Naive B cell (primary cell): Measurements from ENCODE around the gene PSMG2. TPM values are rescaled to one million over a fixed set of nuclear protein-coding genes. Genes with fewer than 3 reads are reported as not detected.
A peak's percentile ranks its signal among the peaks of the same experiment; 100 is the strongest.

Experiments
- ATAC-seq, 2 donors: fragments of 150-1000 bp; cut with Tn5 transposase; 2 replicates each; pipeline ENCODE4 v1.10.0; 2021; ENCODE audit warnings: low read depth in 2 of 2, mild to moderate bottlenecking in 2 of 2, moderate library complexity in 2 of 2
- DNase-seq: peaks from one replicate; pipeline ENCODE4 v3.0.0; 2022
- H3K27ac Mint-ChIP-seq, 6 donors: one replicate each; pipeline ENCODE4 v1.8.0; 2020 to 2022; ENCODE audit warnings: mild to moderate bottlenecking in 6 of 6, mixed read lengths in 6 of 6, moderate library complexity in 5 of 6, inconsistent platforms in 2 of 6
- H3K27me3 Mint-ChIP-seq, 3 donors: one replicate each; pipeline ENCODE4 v1.8.0; 2021 to 2022; ENCODE audit warnings: mixed read lengths in 3 of 3, mild to moderate bottlenecking in 1 of 3
- H3K36me3 Mint-ChIP-seq, 2 donors: one replicate each; pipeline ENCODE4 v1.8.0; 2020 to 2022; ENCODE audit warnings: mixed read lengths in 2 of 2, inconsistent platforms in 1 of 2, mild to moderate bottlenecking in 1 of 2
- H3K4me1 Mint-ChIP-seq, 3 donors: one replicate each; pipeline ENCODE4 v1.8.0; 2020 to 2022; ENCODE audit warnings: mixed read lengths in 3 of 3, inconsistent platforms in 1 of 3, mild to moderate bottlenecking in 1 of 3, moderate library complexity in 1 of 3
- H3K4me3 Mint-ChIP-seq, 8 donors: one replicate each; pipeline ENCODE4 v1.8.0; 2020 to 2022; ENCODE audit warnings: mild to moderate bottlenecking in 8 of 8, mixed read lengths in 8 of 8, moderate library complexity in 8 of 8, inconsistent platforms in 2 of 8
- H3K9me3 Mint-ChIP-seq, 7 donors: one replicate each; pipeline ENCODE4 v1.8.0; 2020 to 2022; ENCODE audit warnings: mixed read lengths in 7 of 7, mild to moderate bottlenecking in 5 of 7, inconsistent platforms in 2 of 7, moderate library complexity in 1 of 7
- polyA plus RNA-seq, 6 donors: library from polyadenylated mRNA; unstranded; fragments of 300-500 nt; fragmentation: Illumina TruSeq; gene quantifications; one replicate each; pipeline ENCODE4 v1.2.3, GENCODE V29; 2021; ENCODE audit warnings: low read depth in 6 of 6

PSMG2 gene, protein sequence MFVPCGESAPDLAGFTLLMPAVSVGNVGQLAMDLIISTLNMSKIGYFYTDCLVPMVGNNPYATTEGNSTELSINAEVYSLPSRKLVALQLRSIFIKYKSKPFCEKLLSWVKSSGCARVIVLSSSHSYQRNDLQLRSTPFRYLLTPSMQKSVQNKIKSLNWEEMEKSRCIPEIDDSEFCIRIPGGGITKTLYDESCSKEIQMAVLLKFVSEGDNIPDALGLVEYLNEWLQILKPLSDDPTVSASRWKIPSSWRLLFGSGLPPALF
- 100 to 1,000 TPM in 3 of 6 donors, 10 to 100 TPM in 3; 62.4 to 124 (median 102) TPM for polyA plus RNA-seq

DNA sequence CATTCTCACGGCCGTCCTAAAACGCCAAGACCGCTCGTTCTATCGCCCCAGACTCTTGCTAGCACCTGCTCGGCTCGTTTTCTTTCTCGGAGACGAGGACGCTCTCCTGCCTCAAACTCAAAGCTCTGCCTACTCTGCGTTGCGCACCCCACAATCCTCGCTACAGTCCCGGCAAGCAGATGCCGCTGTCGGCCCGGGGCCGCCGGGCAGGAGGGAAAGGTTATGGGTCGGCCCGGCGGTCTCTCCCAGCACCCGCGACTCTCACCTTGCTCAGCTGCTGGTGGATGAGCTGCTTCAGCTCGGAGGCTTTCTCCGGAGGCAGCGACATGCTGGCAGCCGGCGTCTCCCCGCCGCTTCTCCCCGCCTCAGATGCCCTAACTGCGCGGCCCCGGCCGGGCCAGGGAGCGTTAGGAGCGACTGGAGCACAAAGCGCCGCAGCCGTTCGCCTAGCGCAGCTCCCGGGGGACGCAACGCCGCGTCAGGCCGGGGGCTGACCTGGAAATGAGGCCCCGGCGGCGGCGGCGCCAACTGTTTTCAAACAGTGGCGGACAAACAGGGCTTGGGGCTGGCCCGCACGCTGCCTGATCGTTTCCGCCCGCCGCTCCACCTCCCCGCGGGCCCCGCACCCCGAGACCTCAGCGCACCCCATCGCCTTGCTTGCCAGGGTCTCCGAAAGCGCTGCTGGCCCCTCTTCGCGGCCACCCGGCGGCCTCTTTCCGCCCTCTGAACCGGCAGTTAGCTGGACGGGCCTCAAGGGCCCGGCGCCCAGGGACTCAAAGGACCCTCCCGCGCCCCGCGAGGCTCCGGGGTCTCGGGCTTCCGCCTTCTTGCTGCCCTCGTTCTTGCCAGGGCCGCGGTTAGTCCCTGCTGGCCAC, at the start of gene PSMG2, which contains the start of gene CEP76:
PSMG2 (plus strand) TSS at position 822 of the 875 bp plus-strand sequence. CDS start 66 bp downstream, outside the sequence.
CEP76 (minus strand) TSS at position 503 of the 875 bp plus-strand sequence; CDS start at position 328, 175 bp downstream.
- DNase-seq, result peak; percentile 93
- no peaks in the 10 kb centered on the region for H3K27me3 Mint-ChIP-seq
- peaks cover 6 to 8% of the 10 kb centered on the region in 2 donors for H3K36me3 Mint-ChIP-seq
- ATAC-seq, result peak; percentile 83 to 84
- peak within 1 kb of the TSS; percentile 90 to 100 (median 96) for H3K4me3 Mint-ChIP-seq
- peak within 1 kb of the TSS; percentile 99 to 100 (median 100) for H3K27ac Mint-ChIP-seq
- peaks cover 37 to 45% (median 44%) of the 10 kb centered on the region in 3 donors for H3K4me1 Mint-ChIP-seq
- no peaks in the 10 kb centered on the region for H3K9me3 Mint-ChIP-seq

DNA sequence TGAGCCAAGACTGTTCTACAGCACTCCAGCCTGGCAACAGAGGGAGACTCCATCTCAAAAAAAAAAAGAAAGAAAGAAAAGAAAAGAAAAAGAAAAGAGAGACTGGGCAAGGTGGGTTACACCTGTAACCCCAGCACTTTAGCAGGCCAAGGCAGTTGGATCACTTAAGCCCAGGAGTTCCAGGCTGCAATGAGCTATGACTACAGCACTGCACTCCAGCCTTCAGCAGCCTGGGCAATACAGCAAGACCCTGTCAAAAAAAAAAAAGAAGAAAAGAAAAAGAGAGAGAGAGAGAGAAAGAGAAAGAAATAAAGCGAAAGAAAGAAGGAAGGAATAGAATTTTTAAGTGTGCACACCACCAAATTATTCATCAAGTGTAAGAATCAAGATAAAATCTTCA, 47.9 kb upstream of the PSMG2 start:
- Mint-ChIP-seq H3K4me3 (peak overlapping the region in 4 of 8 donors; percentile 1 to 44 (median 27)), H3K27ac (no peak overlapping the region), H3K27me3 (peaks cover 43 to 49% (median 47%) of the 10 kb centered on the region in 3 donors), H3K9me3 (no peaks in the 10 kb centered on the region), H3K4me1 (peaks cover 7 to 11% (median 10%) of the 10 kb centered on the region in 3 donors), H3K36me3 (no peaks in the 10 kb centered on the region)
- ATAC-seq, result no peak
- no peak for DNase-seq

DNA sequence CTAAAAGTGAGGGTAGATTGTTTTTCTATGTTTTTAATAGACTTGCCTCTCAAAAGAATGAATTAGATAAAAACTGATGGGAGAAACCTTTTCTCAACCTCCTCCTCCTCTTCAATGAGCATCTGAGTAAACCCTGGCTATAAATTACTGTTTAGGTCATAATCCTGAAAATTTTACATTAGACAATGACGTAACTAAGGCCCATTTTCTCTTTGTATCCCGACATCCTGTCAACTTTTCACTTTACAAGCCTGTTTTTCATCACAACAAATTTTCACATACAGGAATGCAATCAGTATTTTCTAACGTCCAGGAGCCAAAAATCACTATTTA, 46.3 kb upstream of the PSMG2 start:
- H3K27ac Mint-ChIP-seq, result peak overlapping the region in 3 of 6 donors; percentile 17 to 24 (median 18)
- H3K36me3 Mint-ChIP-seq, result no peaks in the 10 kb centered on the region
- H3K4me1 Mint-ChIP-seq, result peaks cover 7 to 11% (median 10%) of the 10 kb centered on the region in 3 donors
- H3K9me3 Mint-ChIP-seq, result no peaks in the 10 kb centered on the region
- no peak for DNase-seq
- no peak for ATAC-seq
- H3K4me3 Mint-ChIP-seq, result peak overlapping the region; percentile 56 to 91 (median 82)
- peaks cover 36 to 46% (median 41%) of the 10 kb centered on the region in 3 donors for H3K27me3 Mint-ChIP-seq

DNA sequence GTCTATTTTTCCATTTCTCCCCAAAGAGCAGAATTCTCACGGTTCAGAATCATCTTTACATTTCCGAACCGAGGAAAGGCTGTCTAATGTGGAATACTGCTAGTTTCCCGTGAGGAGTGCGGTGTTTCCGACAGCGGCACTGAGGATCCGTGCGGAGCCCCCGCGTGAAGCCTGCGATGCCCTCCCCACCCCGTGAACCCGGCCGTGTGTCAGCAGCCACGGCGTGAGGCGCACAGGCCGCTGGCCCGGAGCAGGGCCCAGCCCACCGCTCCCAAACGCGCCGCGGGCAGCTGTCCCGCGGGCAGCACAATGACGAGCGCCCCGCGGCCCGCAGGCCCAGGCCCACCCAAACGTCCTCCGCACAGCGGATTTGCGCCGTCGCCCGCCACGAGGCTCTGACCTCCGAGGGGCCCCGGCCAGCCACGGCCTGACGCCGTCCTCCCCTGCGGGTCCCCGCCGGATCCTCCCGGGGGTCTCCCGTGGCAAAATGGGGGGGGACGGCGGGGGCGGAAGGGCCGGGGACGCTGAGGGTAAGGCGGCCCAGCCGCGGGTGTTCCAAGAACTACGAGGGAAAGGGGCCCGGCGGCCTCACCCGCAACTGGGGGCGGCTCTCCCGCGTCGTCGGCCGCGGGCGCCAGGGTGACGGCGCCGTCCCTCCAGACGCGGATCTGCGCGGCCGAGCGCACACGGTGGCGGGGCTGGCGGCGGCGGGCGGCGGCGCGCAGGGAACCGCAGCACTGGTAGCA, 45.7 kb upstream of the PSMG2 start:
- peak overlapping the region in 1 of 6 donors; percentile 18 for H3K27ac Mint-ChIP-seq
- peak overlapping the region; percentile 56 to 91 (median 82) for H3K4me3 Mint-ChIP-seq
- H3K27me3 Mint-ChIP-seq, result peaks cover 30 to 41% (median 37%) of the 10 kb centered on the region in 3 donors
- peaks cover 7 to 11% (median 10%) of the 10 kb centered on the region in 3 donors for H3K4me1 Mint-ChIP-seq
- no peaks in the 10 kb centered on the region for H3K9me3 Mint-ChIP-seq
- no peaks in the 10 kb centered on the region for H3K36me3 Mint-ChIP-seq
- peak; percentile 9 for DNase-seq
- ATAC-seq, result peak; percentile 61 to 69

DNA sequence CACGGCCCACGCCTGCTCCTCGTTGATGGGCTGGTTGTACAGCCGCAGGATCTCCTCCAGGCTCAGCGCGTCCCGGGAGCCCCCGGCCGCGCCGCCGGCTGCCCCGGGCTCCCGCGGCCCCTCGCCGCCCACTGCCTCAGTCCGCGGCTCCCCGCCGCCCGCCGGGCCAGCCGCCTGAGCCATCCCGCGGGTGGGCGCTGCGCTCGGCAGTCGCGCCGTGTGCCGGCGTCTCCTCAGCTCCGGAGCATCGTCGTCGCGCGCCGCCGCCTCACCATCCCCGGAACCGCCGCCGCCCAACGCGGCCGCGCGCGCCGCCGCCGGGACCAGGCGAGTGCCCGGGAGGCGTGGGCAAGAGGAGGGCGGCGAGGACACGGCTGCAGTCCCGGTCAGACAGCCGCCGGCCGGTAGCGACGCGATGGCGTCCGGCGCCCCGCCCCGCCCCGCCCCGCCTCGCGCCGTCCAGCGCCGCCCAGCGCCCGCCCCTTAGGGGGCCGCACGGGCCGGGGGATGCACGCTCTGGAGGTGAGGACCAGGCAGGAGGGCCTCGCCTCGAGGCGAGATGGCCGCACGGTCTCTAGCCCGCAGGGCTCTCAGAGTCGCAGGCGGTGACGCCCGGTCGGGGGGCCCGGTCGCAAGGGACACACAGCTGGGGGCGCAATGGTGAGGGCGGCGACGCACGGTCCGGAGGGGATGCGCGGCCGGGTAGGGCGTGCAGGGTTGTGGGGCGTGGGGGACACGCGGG, 45.0 kb upstream of the PSMG2 start, which contains the start of gene SPIRE1:
SPIRE1 (minus strand) TSS at position 424 of the 742 bp plus-strand sequence; CDS start at position 183, 241 bp downstream.
- Mint-ChIP-seq H3K4me1 (peaks cover 7 to 11% (median 10%) of the 10 kb centered on the region in 3 donors), H3K27me3 (peaks cover 23 to 33% (median 29%) of the 10 kb centered on the region in 3 donors), H3K4me3 (peak within 1 kb of the TSS; percentile 84 to 94 (median 92)), H3K27ac (peak within 1 kb of the TSS in 2 of 6 donors; percentile 20 to 81), H3K36me3 (no peaks in the 10 kb centered on the region), H3K9me3 (no peaks in the 10 kb centered on the region)
- peak; percentile 23 for DNase-seq
- peak; percentile 62 to 65 for ATAC-seq

DNA sequence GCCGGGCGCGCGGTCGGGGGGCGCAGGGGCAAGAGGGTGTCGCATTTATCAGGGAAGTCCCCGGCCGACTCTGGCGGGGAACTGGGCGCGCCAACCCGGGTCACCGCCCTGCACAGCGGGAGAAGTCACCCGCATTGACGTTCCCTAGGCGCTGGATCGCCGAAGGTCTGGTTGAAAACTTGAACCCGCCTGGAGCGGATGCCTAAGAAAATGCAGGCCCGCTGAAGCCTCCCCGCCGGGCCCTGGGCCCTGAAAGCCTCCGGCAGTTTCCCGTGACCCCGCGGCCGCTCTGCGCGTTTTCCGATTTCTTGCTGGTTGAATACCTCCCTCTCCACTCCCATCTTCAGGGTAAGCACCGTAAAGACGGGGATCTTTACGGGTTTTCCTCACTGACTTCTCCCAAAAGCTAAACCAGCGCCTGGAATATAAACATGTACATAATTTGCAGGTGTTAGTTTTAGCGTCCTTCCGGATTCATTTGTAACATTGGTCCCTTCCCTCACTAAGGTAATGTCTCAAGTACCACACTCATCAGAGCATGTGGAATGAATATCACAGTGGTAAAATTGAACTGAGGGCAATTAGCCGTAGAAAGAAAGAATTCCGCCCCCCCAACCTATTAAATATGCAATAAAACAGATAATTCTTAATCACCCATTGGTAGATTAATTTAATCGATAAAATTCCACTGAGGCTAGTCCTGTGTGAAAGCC, 44.3 kb upstream of the PSMG2 start:
- peak; percentile 41 to 52 for ATAC-seq
- no peak for DNase-seq
- H3K4me1 Mint-ChIP-seq, result peaks cover 7 to 11% (median 10%) of the 10 kb centered on the region in 3 donors
- H3K36me3 Mint-ChIP-seq, result no peaks in the 10 kb centered on the region
- peak overlapping the region; percentile 84 to 94 (median 92) for H3K4me3 Mint-ChIP-seq
- H3K27me3 Mint-ChIP-seq, result peaks cover 17 to 26% (median 22%) of the 10 kb centered on the region in 3 donors
- no peaks in the 10 kb centered on the region for H3K9me3 Mint-ChIP-seq
- peak overlapping the region in 2 of 6 donors; percentile 20 to 81 for H3K27ac Mint-ChIP-seq

DNA sequence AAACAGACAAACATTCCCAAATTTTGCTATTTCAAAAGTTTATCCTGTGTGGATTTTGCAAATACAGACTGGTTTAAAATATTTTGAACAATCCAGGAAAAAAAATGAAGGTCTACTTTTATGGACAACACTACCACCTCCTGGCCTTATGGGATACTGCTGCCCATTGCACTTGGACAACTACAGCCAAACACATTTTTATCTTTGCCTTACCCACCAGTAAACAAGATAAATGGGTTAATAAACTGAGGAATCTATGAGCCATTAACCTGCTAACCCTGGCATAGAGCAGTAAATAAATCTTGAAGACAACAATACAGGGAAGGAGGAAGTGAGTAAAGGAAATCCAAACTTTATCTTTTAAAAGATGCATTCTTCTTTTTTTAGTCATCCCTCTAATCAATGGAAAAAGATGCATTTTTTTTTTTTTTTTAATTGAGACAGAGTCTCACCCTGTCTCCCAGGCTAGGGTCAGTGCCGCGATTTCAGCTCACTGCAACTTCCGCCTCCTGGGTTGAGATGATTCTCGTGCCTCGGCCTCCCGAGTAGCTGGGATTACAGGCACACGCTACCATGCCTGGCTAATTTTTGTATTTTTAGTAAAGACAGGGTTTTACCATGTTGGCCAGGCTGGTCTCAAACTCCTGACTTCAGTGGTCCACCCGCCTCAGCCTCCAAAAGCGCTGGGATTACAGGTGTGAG, 42.8 kb upstream of the PSMG2 start:
- Mint-ChIP-seq H3K4me1 (peaks cover 7 to 11% (median 10%) of the 10 kb centered on the region in 3 donors), H3K9me3 (no peaks in the 10 kb centered on the region), H3K27ac (peak overlapping the region in 1 of 6 donors; percentile 13), H3K27me3 (peaks cover 11 to 17% (median 16%) of the 10 kb centered on the region in 3 donors), H3K36me3 (no peaks in the 10 kb centered on the region), H3K4me3 (peak overlapping the region in 1 of 8 donors; percentile 73)
- ATAC-seq (no peak), DNase-seq (peak; percentile 23)

DNA sequence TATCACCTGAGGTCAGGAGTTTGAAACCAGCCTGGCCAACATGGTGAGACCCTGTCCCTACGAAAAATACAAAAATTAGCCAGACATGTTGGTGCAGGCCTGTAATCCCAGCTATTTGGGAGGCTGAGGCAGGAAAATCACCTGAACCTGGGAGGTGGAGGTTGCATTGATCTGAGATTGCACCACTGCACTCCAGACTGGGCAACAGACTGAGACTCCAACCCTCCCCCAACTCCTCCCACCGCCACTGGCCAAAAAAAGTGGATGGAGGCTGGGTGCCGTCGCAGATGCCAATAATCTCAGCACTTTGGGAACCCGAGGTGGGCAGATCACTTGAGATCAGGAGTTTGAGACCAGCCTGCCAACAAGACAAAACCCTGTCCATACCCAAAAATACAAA, 34.8 kb upstream of the PSMG2 start:
- Mint-ChIP-seq H3K4me3 (no peak overlapping the region), H3K27me3 (no peaks in the 10 kb centered on the region), H3K9me3 (no peaks in the 10 kb centered on the region), H3K36me3 (no peaks in the 10 kb centered on the region), H3K27ac (no peak overlapping the region), H3K4me1 (no peaks in the 10 kb centered on the region)
- ATAC-seq (no peak), DNase-seq (no peak)

DNA sequence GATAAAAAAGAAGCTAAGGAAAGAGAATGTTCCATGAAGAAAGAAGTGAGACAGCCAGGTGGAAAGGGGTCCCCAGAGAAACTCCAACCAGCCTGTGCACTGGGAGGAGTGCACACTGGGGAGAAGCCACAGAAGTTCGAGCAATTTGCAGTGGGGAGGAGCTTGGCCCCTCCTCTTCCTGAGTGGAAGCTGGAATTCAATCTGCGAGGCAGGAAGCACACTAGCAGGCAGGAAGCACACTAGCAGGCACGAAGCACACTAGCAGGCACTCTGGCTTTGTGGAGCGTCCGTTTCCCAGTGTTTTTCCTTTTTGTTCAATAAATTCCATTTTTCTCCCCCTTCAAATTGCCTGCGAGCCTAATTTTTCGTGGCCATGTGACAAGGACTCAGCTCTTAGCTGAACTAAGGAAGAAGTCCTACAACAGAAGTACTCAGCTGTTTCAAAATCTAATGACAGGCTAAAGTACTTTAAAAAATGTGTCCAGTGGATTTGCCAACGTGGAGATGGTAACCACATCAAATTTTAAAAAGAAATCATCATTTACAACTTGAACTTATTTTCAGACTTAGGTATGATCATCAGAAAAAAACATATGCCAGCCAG, 23.6 kb upstream of the PSMG2 start:
- DNase-seq, result no peak
- peak overlapping the region in 3 of 6 donors; percentile 3 to 87 (median 81) for H3K27ac Mint-ChIP-seq
- no peak for ATAC-seq
- H3K4me3 Mint-ChIP-seq, result no peak overlapping the region
- no peaks in the 10 kb centered on the region for H3K27me3 Mint-ChIP-seq
- no peaks in the 10 kb centered on the region for H3K4me1 Mint-ChIP-seq
- H3K9me3 Mint-ChIP-seq, result no peaks in the 10 kb centered on the region
- H3K36me3 Mint-ChIP-seq, result peaks cover 0 to 5% of the 10 kb centered on the region in 2 donors

DNA sequence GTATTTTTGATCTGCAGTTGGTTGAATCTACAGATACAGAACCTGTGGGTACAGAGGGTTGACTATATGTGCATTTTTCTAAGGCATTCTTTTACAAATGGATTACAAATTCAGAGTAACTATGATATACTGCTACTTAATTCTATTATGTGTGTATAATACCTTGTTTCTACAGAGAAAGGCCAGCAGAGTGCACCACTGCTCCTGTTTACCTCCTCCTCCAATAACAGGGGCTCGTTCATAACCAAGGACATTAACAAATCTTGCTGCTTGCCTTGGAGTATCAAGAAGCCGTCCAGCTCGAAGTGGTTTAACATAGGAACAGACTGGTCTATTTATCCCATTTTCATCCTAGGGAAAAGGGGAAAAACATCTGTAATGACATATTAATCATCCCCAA, 16.7 kb upstream of the PSMG2 start:
- Mint-ChIP-seq H3K9me3 (no peaks in the 10 kb centered on the region), H3K27me3 (no peaks in the 10 kb centered on the region), H3K4me1 (no peaks in the 10 kb centered on the region), H3K4me3 (no peak overlapping the region), H3K36me3 (no peaks in the 10 kb centered on the region), H3K27ac (no peak overlapping the region)
- ATAC-seq (no peak), DNase-seq (no peak)

DNA sequence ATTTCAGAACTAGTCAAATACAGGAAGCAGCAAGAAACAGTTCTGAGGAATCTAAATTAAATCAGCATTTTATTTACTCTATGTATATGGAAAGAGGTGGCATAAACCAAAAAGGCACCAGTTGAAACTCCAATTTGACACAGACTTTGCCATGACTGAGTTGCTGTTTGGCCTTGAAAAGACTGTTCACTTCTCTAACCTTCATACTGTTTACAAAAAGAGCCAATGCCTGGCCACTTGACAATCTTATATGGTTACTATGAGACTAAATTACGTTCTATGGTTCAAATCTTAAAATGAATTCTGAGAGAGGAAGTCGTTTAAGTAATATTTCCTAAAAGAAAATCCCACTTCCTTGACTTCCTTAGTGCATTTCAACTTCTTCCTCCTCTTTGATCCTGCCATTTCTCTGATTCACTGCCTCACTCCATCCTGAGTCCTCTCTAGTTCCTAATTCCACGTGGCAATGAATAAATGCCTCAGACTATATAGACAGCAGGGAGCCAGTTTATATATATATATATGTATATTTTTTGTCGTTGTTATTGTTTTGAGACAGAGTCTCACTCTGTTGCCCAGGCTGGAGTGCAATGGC, 13.5 kb upstream of the PSMG2 start:
- DNase-seq (no peak), ATAC-seq (no peak)
- Mint-ChIP-seq H3K36me3 (peaks cover 6% of the 10 kb centered on the region in 2 donors), H3K4me3 (no peak overlapping the region), H3K27me3 (no peaks in the 10 kb centered on the region), H3K27ac (no peak overlapping the region), H3K4me1 (peaks cover 0 to 8% (median 6%) of the 10 kb centered on the region in 3 donors), H3K9me3 (no peaks in the 10 kb centered on the region)
